Breast epithelium (tissue), 3 donors: ENCODE data around the gene CAMSAP2.

Source experiments
- CTCF ChIP-seq, 3 donors: fragments of 450-650 bp; IDR thresholded peaks; one replicate each; pipeline ENCODE4 v1.5.1; 2016 to 2017; ENCODE audit warnings: antibody characterized with exemption in 3 of 3, mild to moderate bottlenecking in 3 of 3, moderate library complexity in 3 of 3
- POLR2A ChIP-seq: fragments of 450-650 bp; IDR thresholded peaks from one replicate; pipeline ENCODE4 v1.6.1; 2016; ENCODE audit warnings: antibody characterized with exemption, mild to moderate bottlenecking, moderate library complexity
- POLR2AphosphoS5 ChIP-seq, 3 donors: sonication (generic); formaldehyde crosslinking; IDR thresholded peaks; one replicate each; pipeline ENCODE4 v1.6.1; 2017; ENCODE audit warnings: antibody characterized with exemption in 3 of 3

- TF ChIP-seq CTCF (IDR thresholded peaks at IDR 0.05) (no peak), POLR2A (no peak), POLR2AphosphoS5 (IDR thresholded peaks at IDR 0.05) (no peak)
Measured at GRCh38 chr1:200753650-200754198, 15.0 kb downstream of the CAMSAP2 start.
